ENCODE results near the gene ZRANB1. TPM values are rescaled to one million over a fixed set of nuclear protein-coding genes. Genes with fewer than 3 reads are reported as not detected.
A peak's percentile ranks its signal among the peaks of the same experiment; 100 is the strongest.

Gene ZRANB1
- total RNA-seq, 2 donors from 2014 or later: 26.0 to 26.9 TPM

DNA sequence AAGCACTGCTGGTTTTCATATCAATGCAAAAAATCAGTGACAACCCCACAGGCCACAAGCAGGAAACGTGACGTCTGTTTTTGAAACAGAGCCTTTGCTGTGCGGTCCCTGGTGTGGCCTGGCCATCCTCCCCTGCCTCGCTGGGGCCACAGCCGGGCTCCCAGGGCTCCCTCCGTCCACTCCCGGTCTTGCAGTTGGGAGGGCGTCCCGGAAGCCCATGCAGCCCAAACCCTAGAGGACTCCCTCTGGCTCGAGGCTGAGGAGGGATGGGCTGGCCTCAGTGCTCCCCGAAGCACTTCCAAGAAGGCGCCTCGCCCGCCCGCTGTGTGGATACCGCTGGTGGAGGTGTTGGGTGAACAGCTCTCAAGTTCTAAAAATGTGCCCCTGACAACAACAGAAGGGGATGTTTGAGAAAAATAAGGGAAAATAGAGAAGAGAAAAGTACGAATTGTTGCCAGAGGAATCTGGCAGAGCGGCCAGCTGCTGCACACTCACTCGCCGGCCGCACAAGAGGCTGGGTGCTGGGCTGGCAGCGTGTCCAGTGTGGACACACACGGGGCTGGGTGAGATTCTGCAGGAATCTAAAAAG, 73.5 kb downstream of the ZRANB1 start:
- no peak overlapping the region for H3K4me3 Mint-ChIP-seq
- TF ChIP-seq, protein P1, sequence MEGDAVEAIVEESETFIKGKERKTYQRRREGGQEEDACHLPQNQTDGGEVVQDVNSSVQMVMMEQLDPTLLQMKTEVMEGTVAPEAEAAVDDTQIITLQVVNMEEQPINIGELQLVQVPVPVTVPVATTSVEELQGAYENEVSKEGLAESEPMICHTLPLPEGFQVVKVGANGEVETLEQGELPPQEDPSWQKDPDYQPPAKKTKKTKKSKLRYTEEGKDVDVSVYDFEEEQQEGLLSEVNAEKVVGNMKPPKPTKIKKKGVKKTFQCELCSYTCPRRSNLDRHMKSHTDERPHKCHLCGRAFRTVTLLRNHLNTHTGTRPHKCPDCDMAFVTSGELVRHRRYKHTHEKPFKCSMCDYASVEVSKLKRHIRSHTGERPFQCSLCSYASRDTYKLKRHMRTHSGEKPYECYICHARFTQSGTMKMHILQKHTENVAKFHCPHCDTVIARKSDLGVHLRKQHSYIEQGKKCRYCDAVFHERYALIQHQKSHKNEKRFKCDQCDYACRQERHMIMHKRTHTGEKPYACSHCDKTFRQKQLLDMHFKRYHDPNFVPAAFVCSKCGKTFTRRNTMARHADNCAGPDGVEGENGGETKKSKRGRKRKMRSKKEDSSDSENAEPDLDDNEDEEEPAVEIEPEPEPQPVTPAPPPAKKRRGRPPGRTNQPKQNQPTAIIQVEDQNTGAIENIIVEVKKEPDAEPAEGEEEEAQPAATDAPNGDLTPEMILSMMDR (conservative IDR thresholded peaks at IDR 0.05): no peak
- Histone ChIP-seq H3K36me3 (ENCODE audit: control insufficient read depth, insufficient read depth, low read length) (peaks cover 15% of the 10 kb centered on the region), H3K27me3 (ENCODE audit: control insufficient read depth, insufficient read depth, low read length, poor library complexity, severe bottlenecking) (no peaks in the 10 kb centered on the region), H3K27ac (ENCODE audit: low read depth, low read length) (no peak overlapping the region), H3K9me3 (ENCODE audit: control insufficient read depth, low read length) (peaks cover 12% of the 10 kb centered on the region), H3K4me3 (ENCODE audit: low read length) (no peak overlapping the region), H3K4me1 (ENCODE audit: control insufficient read depth, insufficient read depth, low read length) (no peaks in the 10 kb centered on the region), H3K9ac (ENCODE audit: extremely low read depth, low read length, poor library complexity, severe bottlenecking) (no peak overlapping the region)
- H3K9me3 Mint-ChIP-seq: peaks cover 13% of the 10 kb centered on the region
- peaks cover 36% of the 10 kb centered on the region for H3K36me3 Mint-ChIP-seq (ENCODE audit: low read depth)
- 94 to 97% methylated on average over 21 to 23 of the region's 23 CpGs for WGBS, 2 experiments (ENCODE audit: insufficient coverage in 1 of 2, insufficient read length in 1 of 2)
- no peak overlapping the region for H3K27ac Mint-ChIP-seq
- H3K27me3 Mint-ChIP-seq (ENCODE audit: insufficient read depth): no peaks in the 10 kb centered on the region
- DNase-seq: no peak
- H3K4me1 Mint-ChIP-seq: peaks cover 16% of the 10 kb centered on the region

DNA sequence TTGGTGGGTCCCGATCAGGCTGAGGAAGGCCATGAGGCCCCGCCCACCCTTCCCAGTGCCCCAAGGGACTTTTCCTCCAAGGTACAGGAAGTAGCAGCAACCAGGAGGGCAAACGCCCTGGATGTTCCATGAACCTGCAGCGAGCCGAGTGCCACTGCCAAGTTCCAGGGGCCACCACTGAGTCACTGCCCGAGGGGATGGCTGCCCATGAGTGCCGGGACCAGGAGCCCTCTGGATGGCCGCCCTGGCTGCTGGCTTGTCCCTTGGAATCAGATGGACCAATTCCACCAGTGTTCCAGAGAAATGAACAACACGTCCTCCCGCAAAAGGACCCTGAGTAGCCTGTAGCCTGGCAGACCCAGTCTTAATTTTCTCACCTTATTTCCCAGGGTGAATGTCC, 74.2 kb downstream of the ZRANB1 start:
- Histone ChIP-seq H3K4me3 (ENCODE audit: low read length) (no peak overlapping the region), H3K4me1 (ENCODE audit: control insufficient read depth, insufficient read depth, low read length) (no peaks in the 10 kb centered on the region)

DNA sequence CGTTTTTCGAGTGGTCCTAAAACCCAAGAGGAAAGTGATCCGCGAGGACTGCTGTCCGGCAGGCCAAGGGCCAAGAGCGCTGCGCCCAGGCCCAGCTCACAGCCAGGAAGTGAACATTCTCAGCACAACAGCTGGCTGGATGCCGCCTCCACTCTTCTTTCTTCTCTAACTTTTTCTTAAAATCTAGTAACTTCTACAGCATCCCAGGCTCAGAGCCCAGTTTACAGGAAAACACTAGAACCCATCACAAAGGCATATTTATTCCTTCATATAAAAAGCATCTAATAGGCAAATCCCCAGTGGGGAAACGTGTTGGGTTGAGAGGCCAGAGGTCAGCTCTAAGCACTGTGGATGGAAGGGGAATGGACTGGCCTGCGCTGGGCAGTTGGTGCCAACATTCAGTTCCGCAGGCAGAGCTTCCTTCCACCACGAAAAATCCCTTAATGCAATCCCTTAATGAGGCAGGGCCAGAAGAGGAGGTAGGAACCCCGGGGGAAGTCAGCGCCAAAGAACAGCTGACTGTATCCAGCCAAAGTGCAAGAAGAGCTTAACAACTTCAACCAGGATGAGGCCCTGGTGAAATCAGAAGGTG, 74.8 kb downstream of the ZRANB1 start:
- TF ChIP-seq, protein P1 (conservative IDR thresholded peaks at IDR 0.05): no peak
- Mint-ChIP-seq H3K36me3 (ENCODE audit: low read depth) (peaks cover 46% of the 10 kb centered on the region), H3K27me3 (ENCODE audit: insufficient read depth) (no peaks in the 10 kb centered on the region), H3K4me3 (no peak overlapping the region), H3K9me3 (peaks cover 24% of the 10 kb centered on the region), H3K27ac (peak overlapping the region; percentile 53), H3K4me1 (peaks cover 8% of the 10 kb centered on the region)
- H3K27me3 ChIP-seq (ENCODE audit: control insufficient read depth, insufficient read depth, low read length, poor library complexity, severe bottlenecking): no peaks in the 10 kb centered on the region
- H3K9ac ChIP-seq (ENCODE audit: extremely low read depth, low read length, poor library complexity, severe bottlenecking): no peak overlapping the region
- H3K4me1 ChIP-seq (ENCODE audit: control insufficient read depth, insufficient read depth, low read length): no peaks in the 10 kb centered on the region
- no peak overlapping the region for H3K27ac ChIP-seq (ENCODE audit: low read depth, low read length)
- no peak for DNase-seq
- H3K36me3 ChIP-seq (ENCODE audit: control insufficient read depth, insufficient read depth, low read length): peaks cover 22% of the 10 kb centered on the region
- peaks cover 20% of the 10 kb centered on the region for H3K9me3 ChIP-seq (ENCODE audit: control insufficient read depth, low read length)
- WGBS, 2 experiments (ENCODE audit: insufficient coverage in 1 of 2, insufficient read length in 1 of 2): 93 to 97% methylated on average over 4 to 14 of the region's 14 CpGs
- no peak overlapping the region for H3K4me3 ChIP-seq (ENCODE audit: low read length)

More for the DNA sequence above, 74.2 kb downstream of the ZRANB1 start:
- 89 to 97% methylated on average over 7 to 10 of the region's 10 CpGs for WGBS, 2 experiments (ENCODE audit: insufficient coverage in 1 of 2, insufficient read length in 1 of 2)
- peaks cover 43% of the 10 kb centered on the region for H3K36me3 Mint-ChIP-seq (ENCODE audit: low read depth)
- peaks cover 12% of the 10 kb centered on the region for H3K4me1 Mint-ChIP-seq
- H3K9me3 ChIP-seq (ENCODE audit: control insufficient read depth, low read length): peaks cover 19% of the 10 kb centered on the region
- peak overlapping the region; percentile 17 for H3K27ac Mint-ChIP-seq
- peaks cover 22% of the 10 kb centered on the region for H3K36me3 ChIP-seq (ENCODE audit: control insufficient read depth, insufficient read depth, low read length)
- no peak for DNase-seq
- peaks cover 20% of the 10 kb centered on the region for H3K9me3 Mint-ChIP-seq
- TF ChIP-seq, protein P1 (conservative IDR thresholded peaks at IDR 0.05): no peak
- H3K9ac ChIP-seq (ENCODE audit: extremely low read depth, low read length, poor library complexity, severe bottlenecking): no peak overlapping the region
- no peaks in the 10 kb centered on the region for H3K27me3 Mint-ChIP-seq (ENCODE audit: insufficient read depth)
- no peak overlapping the region for H3K27ac ChIP-seq (ENCODE audit: low read depth, low read length)
- H3K27me3 ChIP-seq (ENCODE audit: control insufficient read depth, insufficient read depth, low read length, poor library complexity, severe bottlenecking): no peaks in the 10 kb centered on the region
- H3K4me3 Mint-ChIP-seq: no peak overlapping the region
